Activated naive CD4-positive, alpha-beta T cell treated with anti-CD3 and anti-CD28 coated beads for 36 hours (primary cell): ENCODE data around the gene ISX. TPM values are rescaled to one million over a fixed set of nuclear protein-coding genes. Genes with fewer than 3 reads are reported as not detected.
"Not testable (repeated sequence)": the region's sequence is repeated elsewhere in the genome, so short reads cannot be mapped to it uniquely, and the experiment has no call there.

Source experiments
- CTCF ChIA-PET: fragments of 350-600 bp; sonication (Branson Sonifier 250); formaldehyde crosslinking; loops from one replicate; lab custom pipeline; 2021; ENCODE audit warnings: antibody characterized with exemption; lab: Charles Lee
- DNase-seq: peaks from one replicate; pipeline ENCODE4 v3.0.0-alpha.2; 2020
- H3K27ac Mint-ChIP-seq: one replicate; pipeline ENCODE4 v1.8.0; 2021; ENCODE audit warnings: mild to moderate bottlenecking, mixed read lengths
- H3K27me3 Mint-ChIP-seq: one replicate; pipeline ENCODE4 v1.8.0; 2021; ENCODE audit warnings: low read depth, mixed read lengths
- H3K36me3 Mint-ChIP-seq: one replicate; pipeline ENCODE4 v1.8.0; 2021; ENCODE audit warnings: low read depth, mixed read lengths
- H3K4me1 Mint-ChIP-seq: one replicate; pipeline ENCODE4 v1.8.0; 2021; ENCODE audit warnings: low read depth, mixed read lengths
- H3K4me3 Mint-ChIP-seq: one replicate; pipeline ENCODE4 v1.8.0; 2021; ENCODE audit warnings: mild to moderate bottlenecking, moderate library complexity, mixed read lengths
- H3K9me3 Mint-ChIP-seq: one replicate; pipeline ENCODE4 v1.8.0; 2021; ENCODE audit warnings: mixed read lengths
- intact Hi-C: fragments of 100-400 bp; cut with micrococcal nuclease; formaldehyde crosslinking; loops from one replicate; pipeline ENCODE4 v1.15.1; 2023
- total RNA-seq, 2 experiments: library from RNA; stranded (reverse); gene quantifications; one replicate each; pipeline ENCODE4 v1.2.3, GENCODE V29; 2021

Gene ISX
- total RNA-seq, 2 experiments from 2014 or later = not detected

- H3K4me3 Mint-ChIP-seq = no peak overlapping the region
- no peaks in the 10 kb centered on the region for H3K4me1 Mint-ChIP-seq
- DNase-seq = peak; percentile 6
- H3K27me3 Mint-ChIP-seq = peaks cover 12% of the 10 kb centered on the region
- intact Hi-C loops = no loop called here
- H3K27ac Mint-ChIP-seq = no peak overlapping the region
- CTCF ChIA-PET = no interaction called here
- no peaks in the 10 kb centered on the region for H3K36me3 Mint-ChIP-seq
- no peaks in the 10 kb centered on the region for H3K9me3 Mint-ChIP-seq
Measured at GRCh38 chr22:35037089-35037488, 28.9 kb upstream of the ISX start.

DNA sequence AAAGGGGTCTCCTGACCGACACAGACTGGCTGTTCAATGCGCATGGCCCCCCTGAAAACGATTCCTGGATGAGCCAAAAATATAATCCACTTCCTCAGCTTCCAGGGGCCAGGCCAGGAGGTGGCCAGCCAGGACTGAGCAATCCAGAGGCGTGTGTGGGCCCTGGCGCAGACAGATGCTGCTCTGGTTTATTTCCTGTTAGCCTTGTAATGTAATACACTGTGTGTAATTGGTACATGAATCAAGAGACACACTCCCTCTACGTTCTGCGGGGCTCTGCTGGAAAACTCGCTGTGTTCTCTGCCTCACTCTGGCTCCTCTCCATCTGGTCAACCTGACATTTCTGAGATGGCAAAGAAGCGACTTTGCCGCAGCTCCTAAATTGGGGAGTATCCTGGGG is 26.3 kb upstream of the ISX start:
- CTCF ChIA-PET = interaction anchor here (0.7 kb wide), 1 partner anchor 1301 kb away, joined by 5 read pairs; no protein-coding TSS in a partner anchor
- no peaks in the 10 kb centered on the region for H3K4me1 Mint-ChIP-seq
- H3K27ac Mint-ChIP-seq = no peak overlapping the region
- no peak for DNase-seq
- intact Hi-C loops = no loop called here
- H3K27me3 Mint-ChIP-seq = peaks cover 4% of the 10 kb centered on the region
- no peaks in the 10 kb centered on the region for H3K36me3 Mint-ChIP-seq
- H3K4me3 Mint-ChIP-seq = no peak overlapping the region
- H3K9me3 Mint-ChIP-seq = no peaks in the 10 kb centered on the region

DNA sequence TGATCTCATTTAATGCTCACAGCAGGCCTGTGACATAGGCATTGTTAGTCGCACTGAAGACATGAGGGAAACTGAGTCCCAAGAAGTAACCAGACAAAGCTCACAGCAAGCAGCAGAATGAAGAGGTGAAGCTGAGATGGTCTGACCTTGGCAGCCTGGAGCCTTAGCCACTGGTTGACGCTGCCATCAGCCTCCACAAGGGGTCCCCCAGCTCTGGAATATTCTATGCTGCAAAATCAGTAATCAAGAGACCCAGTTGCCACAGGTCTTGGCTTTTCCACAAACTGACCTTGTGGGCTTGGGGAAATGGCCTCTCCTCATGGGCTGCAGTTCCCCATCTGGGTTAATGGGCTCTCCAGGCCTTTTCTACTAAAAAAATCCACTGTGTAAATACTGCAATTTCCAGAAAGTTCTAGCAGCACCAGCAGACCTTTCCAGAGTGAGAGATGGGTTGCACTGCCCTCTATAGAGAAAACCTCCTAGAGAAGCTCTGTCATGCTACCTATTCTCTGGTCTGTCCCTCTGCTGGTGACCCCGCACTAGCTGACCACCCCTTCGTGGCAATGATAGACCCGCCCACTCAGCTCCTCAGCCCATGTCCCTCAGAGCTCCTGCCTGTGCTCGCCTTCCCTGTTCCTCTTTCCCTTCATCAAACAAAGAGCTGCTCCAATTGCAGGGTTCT is 22.6 kb upstream of the ISX start:
- H3K27me3 Mint-ChIP-seq = peaks cover 17% of the 10 kb centered on the region
- no peak overlapping the region for H3K27ac Mint-ChIP-seq
- CTCF ChIA-PET = interaction anchor here (1.1 kb wide), 1 partner anchor 22 kb away, joined by 3 read pairs; no protein-coding TSS in a partner anchor
- H3K36me3 Mint-ChIP-seq = no peaks in the 10 kb centered on the region
- H3K4me1 Mint-ChIP-seq = no peaks in the 10 kb centered on the region
- peak; percentile 17 for DNase-seq
- H3K9me3 Mint-ChIP-seq = peaks cover 2% of the 10 kb centered on the region
- no peak overlapping the region for H3K4me3 Mint-ChIP-seq
- intact Hi-C loops = loop anchor here (1.0 kb wide), 1 partner anchor 107 kb away; no protein-coding TSS in a partner anchor

DNA sequence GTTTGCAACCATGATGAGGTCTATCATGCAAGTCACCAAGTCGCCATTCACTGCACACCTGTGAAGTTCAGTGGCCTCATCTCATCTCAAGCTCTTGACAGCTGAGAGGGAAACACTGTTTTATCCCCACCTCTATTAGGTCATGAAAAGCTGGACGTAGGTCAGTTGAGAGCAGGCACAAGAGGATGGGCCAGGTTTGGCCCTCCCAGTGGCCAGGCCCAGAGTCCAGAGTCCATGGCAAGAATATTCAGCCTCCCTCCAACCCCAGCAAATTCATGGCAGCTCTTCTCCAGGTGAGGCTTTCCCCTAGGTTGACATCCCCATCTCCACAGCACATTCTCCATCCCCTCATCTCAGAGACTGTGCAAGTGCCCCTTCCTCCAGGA is 22.0 kb upstream of the ISX start:
- DNase-seq = no peak
- H3K27ac Mint-ChIP-seq = no peak overlapping the region
- no peak overlapping the region for H3K4me3 Mint-ChIP-seq
- H3K4me1 Mint-ChIP-seq = no peaks in the 10 kb centered on the region
- H3K27me3 Mint-ChIP-seq = peaks cover 17% of the 10 kb centered on the region
- CTCF ChIA-PET = interaction anchor here (1.1 kb wide), 1 partner anchor 23 kb away, joined by 3 read pairs; no protein-coding TSS in a partner anchor
- intact Hi-C loops = loop anchor here (1.0 kb wide), 1 partner anchor 106 kb away; no protein-coding TSS in a partner anchor
- H3K9me3 Mint-ChIP-seq = peaks cover 2% of the 10 kb centered on the region
- H3K36me3 Mint-ChIP-seq = no peaks in the 10 kb centered on the region

GRCh38 chr22:35044607-35045390 is 21.2 kb upstream of the ISX start:
- no peak for DNase-seq
- no peaks in the 10 kb centered on the region for H3K36me3 Mint-ChIP-seq
- no peak overlapping the region for H3K4me3 Mint-ChIP-seq

GRCh38 chr22:35045451-35045850 is 20.5 kb upstream of the ISX start:
- H3K4me1 Mint-ChIP-seq = no peaks in the 10 kb centered on the region
- peaks cover 17% of the 10 kb centered on the region for H3K27me3 Mint-ChIP-seq
- no peak for DNase-seq
- intact Hi-C loops = no loop called here
- no peak overlapping the region for H3K27ac Mint-ChIP-seq
- no peak overlapping the region for H3K4me3 Mint-ChIP-seq
- peaks cover 2% of the 10 kb centered on the region for H3K9me3 Mint-ChIP-seq
- no peaks in the 10 kb centered on the region for H3K36me3 Mint-ChIP-seq
- CTCF ChIA-PET = interaction anchor here (1.2 kb wide), 1 partner anchor 114 kb away, joined by 3 read pairs; no protein-coding TSS in a partner anchor

More at GRCh38 chr22:35044607-35045390, 21.2 kb upstream of the ISX start:
- intact Hi-C loops = no loop called here
- Mint-ChIP-seq H3K27me3 (peaks cover 17% of the 10 kb centered on the region), H3K9me3 (peaks cover 2% of the 10 kb centered on the region), H3K27ac (no peak overlapping the region), H3K4me1 (no peaks in the 10 kb centered on the region)
- CTCF ChIA-PET = interaction anchor here (1.2 kb wide), 1 partner anchor 114 kb away, joined by 3 read pairs; no protein-coding TSS in a partner anchor

GRCh38 chr22:35046744-35047462 is 19.1 kb upstream of the ISX start:
- no peak for DNase-seq
- H3K27me3 Mint-ChIP-seq = peaks cover 17% of the 10 kb centered on the region
- H3K9me3 Mint-ChIP-seq = peaks cover 2% of the 10 kb centered on the region
- H3K27ac Mint-ChIP-seq = no peak overlapping the region
- no peaks in the 10 kb centered on the region for H3K36me3 Mint-ChIP-seq
- intact Hi-C loops = no loop called here
- CTCF ChIA-PET = no interaction called here
- no peaks in the 10 kb centered on the region for H3K4me1 Mint-ChIP-seq
- H3K4me3 Mint-ChIP-seq = no peak overlapping the region

DNA sequence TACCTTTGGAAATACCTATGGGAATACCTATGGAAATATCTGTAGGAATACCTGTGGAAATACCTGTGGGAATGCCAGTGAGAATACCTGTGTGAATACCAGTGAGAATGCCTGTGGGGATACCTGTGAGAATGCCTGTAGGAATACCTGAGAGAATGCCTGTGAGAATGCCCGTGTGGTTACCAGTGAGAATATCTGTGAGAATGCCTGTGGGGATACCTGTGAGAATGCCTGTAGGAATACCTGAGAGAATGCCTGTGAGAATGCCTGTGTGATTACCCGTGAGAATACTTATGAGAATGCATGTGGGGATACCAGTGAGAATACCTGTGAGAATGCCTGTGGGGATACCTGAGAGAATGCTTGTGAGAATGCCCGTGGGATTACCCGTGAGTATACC is 15.9 kb upstream of the ISX start:
- H3K4me3 Mint-ChIP-seq, H3K27ac Mint-ChIP-seq, DNase-seq, H3K36me3 Mint-ChIP-seq, H3K4me1 Mint-ChIP-seq, intact Hi-C loops, H3K9me3 Mint-ChIP-seq, CTCF ChIA-PET: not testable (repeated sequence)
- H3K27me3 Mint-ChIP-seq = peaks cover 17% of the 10 kb centered on the region

- intact Hi-C loops = no loop called here
- H3K4me3 Mint-ChIP-seq = no peak overlapping the region
Measured at GRCh38 chr22:35051013-35051535, 14.9 kb upstream of the ISX start.

GRCh38 chr22:35051791-35052190 is 14.2 kb upstream of the ISX start:
- Mint-ChIP-seq H3K27ac (no peak overlapping the region), H3K9me3 (peaks cover 2% of the 10 kb centered on the region), H3K36me3 (no peaks in the 10 kb centered on the region), H3K4me1 (no peaks in the 10 kb centered on the region), H3K4me3 (no peak overlapping the region), H3K27me3 (peaks cover 10% of the 10 kb centered on the region)
- peak; percentile 7 for DNase-seq
- intact Hi-C loops = no loop called here
- CTCF ChIA-PET = no interaction called here

More at GRCh38 chr22:35051013-35051535, 14.9 kb upstream of the ISX start:
- no peaks in the 10 kb centered on the region for H3K4me1 Mint-ChIP-seq
- peaks cover 12% of the 10 kb centered on the region for H3K27me3 Mint-ChIP-seq
- H3K27ac Mint-ChIP-seq = no peak overlapping the region
- H3K9me3 Mint-ChIP-seq = peaks cover 2% of the 10 kb centered on the region
- CTCF ChIA-PET = no interaction called here
- no peaks in the 10 kb centered on the region for H3K36me3 Mint-ChIP-seq
- DNase-seq = no peak

DNA sequence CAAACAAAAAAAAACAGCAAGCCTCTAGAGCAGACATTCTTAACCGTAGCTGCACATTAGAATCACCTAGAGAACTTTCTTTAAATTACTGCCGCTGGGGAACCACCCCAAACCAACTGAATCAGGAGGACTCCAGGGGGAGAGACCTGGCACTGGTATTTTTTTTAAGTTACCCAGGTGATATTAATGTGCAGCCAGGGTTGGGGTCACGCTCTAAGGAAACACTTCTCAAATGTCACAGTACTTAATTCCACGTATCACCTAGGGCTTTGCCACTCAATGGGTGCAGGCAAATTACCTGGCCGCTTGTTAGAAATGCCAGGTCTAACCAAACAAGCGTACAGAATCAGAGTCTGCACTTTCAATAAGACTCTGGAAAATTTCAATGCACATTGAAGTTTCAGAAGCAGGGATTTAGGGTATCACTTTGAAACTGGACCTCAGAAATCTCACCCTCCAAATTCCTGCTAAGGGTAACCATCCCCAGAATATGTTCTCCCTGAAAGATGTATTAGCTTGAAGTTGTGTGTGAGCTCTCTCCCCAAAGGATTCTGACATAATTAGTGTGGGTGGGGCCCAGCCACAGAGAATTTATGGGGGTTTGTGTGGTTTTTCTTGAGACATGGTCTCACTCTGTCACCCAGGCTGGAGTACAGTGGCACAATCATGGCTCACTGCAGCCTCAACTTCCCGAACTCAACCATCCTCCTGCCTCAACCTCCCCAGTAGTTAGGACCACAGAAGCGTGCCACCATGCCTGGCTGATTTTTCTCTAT is 12.7 kb upstream of the ISX start:
- CTCF ChIA-PET = no interaction called here

More for the DNA sequence above, 12.7 kb upstream of the ISX start:
- Mint-ChIP-seq H3K9me3 (no peaks in the 10 kb centered on the region), H3K27me3 (peaks cover 2% of the 10 kb centered on the region), H3K4me3 (no peak overlapping the region), H3K4me1 (no peaks in the 10 kb centered on the region), H3K27ac (no peak overlapping the region), H3K36me3 (no peaks in the 10 kb centered on the region)
- DNase-seq = no peak
- intact Hi-C loops = no loop called here
